ENCODE data around the gene KIRREL3.

Gene KIRREL3

GRCh38 chr11:126592496-126593410, 407.8 kb downstream of the KIRREL3 start:
- DNase-seq: no peak

- DNase-seq: no peak
Measured at GRCh38 chr11:126591966-126592489, 408.5 kb downstream of the KIRREL3 start.

GRCh38 chr11:126589492-126589803, 411.1 kb downstream of the KIRREL3 start:
- DNase-seq: no peak

- DNase-seq: no peak
Measured at GRCh38 chr11:126588630-126589491, 411.7 kb downstream of the KIRREL3 start.

GRCh38 chr11:126587541-126587940, 413.0 kb downstream of the KIRREL3 start:
- no peak for DNase-seq

- no peak for DNase-seq
Measured at GRCh38 chr11:126585774-126586491, 414.6 kb downstream of the KIRREL3 start.

GRCh38 chr11:126585388-126585773, 415.2 kb downstream of the KIRREL3 start:
- no peak for DNase-seq

GRCh38 chr11:126583594-126584427, 416.8 kb downstream of the KIRREL3 start:
- DNase-seq: no peak

GRCh38 chr11:126583101-126583500, 417.5 kb downstream of the KIRREL3 start:
- no peak for DNase-seq

GRCh38 chr11:126581871-126582648, 418.5 kb downstream of the KIRREL3 start:
- DNase-seq: no peak

- no peak for DNase-seq
Measured at GRCh38 chr11:126578426-126578825, 422.1 kb downstream of the KIRREL3 start.

- DNase-seq: no peak
Measured at GRCh38 chr11:126578021-126578420, 422.5 kb downstream of the KIRREL3 start.

GRCh38 chr11:126575849-126576248, 424.7 kb downstream of the KIRREL3 start:
- DNase-seq: no peak

- no peak for DNase-seq
Measured at GRCh38 chr11:126573325-126573978, 427.1 kb downstream of the KIRREL3 start.

GRCh38 chr11:126570489-126570888, 430.1 kb downstream of the KIRREL3 start:
- no peak for DNase-seq

- no peak for DNase-seq
Measured at GRCh38 chr11:126567419-126567818, 433.2 kb downstream of the KIRREL3 start.

GRCh38 chr11:126564566-126564965, 436.0 kb downstream of the KIRREL3 start:
- no peak for DNase-seq

GRCh38 chr11:126561327-126561893, 439.2 kb downstream of the KIRREL3 start:
- no peak for DNase-seq

- DNase-seq: no peak
Measured at GRCh38 chr11:126560221-126560620, 440.3 kb downstream of the KIRREL3 start.

Data from CD4-positive, alpha-beta T cell treated with Interferon alpha-2 for 1 hour (primary cell).